Superior temporal gyrus (tissue), 1 donor: ENCODE measurements around the gene DBH.

Experiments
- DNase-seq: peaks from one replicate; pipeline ENCODE4 v3.0.0-alpha.2; 2016; ENCODE audit errors: extremely low spot score

DBH gene

DNA sequence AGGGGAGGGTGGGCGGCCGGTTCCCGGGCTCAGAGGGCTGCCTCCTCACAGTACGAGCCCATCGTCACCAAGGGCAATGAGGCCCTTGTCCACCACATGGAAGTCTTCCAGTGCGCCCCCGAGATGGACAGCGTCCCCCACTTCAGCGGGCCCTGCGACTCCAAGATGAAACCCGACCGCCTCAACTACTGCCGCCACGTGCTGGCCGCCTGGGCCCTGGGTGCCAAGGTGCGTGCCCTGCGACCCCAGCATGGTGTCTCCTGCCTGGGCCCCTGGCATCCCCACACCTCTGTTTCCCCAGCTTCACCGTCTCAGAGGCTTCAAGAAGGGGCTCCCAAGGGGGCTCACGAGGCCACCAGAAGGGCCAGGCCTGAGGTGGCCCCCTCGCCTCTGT is 7.2 kb downstream of the DBH start:
- no peak for DNase-seq

DNA sequence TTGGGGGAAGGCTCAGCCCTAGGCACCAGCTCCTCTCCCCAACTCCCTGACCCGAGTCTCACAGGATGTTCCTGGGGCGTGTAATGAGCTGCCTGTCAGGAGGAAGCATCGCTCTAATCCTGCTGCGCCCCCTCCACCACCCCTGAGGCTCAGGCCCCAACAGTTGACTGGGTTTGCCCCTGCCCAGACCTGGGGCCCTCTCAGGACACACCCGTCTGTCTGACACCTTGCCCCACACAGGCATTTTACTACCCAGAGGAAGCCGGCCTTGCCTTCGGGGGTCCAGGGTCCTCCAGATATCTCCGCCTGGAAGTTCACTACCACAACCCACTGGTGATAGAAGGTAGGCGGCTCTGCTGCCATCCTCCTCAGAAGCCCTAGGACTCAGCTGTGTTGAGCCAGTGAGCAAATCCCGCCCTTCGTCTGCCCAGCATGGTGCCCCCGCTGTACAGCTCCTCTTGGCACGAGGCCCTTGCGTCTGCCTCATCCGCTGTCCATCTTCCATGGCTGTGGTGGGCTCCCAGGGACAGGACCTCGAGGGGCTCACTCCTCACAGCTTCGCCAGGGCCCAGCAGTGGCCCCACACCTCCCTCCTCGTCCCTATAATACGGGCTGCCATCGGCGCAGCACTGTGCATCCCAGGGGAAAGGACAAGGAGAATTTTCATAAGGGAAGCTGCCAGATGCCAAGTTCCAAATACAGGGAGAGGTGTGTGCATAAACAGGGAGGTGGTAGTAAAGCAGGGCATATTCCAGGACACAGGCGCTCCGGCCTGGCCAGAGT is 8.0 kb downstream of the DBH start:
- DNase-seq: no peak

DNA sequence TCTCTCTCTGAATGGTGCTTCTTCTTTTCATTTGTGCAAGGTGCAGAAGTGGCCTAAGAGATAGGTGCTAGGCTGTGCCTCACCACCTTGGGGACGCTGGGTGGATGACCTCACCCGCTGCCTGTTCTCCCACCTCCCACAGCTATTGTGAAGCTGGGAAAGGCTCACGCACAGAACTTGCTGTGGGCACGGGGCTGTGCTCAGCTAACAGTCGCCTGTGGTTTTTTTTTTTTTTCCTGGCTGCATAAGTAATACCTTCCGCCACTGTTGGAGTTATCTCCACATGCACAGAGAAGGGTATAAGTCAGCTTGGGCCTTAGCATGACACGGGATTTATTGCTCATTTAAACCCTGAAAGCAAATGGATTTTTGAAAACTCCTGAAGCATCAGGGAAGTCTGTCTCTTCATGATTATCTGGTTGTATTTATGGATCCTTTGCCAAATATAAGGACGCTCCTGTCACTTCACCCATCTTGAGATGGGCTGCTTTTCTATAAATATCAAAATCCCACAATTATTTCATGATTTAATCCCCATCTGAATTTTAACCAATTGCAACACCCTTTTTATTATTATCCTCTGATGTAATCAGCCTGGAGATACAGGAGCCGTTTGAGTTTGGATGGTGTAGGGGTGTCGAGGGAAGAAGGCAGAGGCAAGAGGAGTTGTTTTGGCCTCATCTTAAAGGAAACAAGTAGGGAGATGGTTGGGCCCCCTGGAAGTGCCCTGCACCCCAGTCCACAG is 9.0 kb downstream of the DBH start:
- peak; percentile 13 for DNase-seq

DNA sequence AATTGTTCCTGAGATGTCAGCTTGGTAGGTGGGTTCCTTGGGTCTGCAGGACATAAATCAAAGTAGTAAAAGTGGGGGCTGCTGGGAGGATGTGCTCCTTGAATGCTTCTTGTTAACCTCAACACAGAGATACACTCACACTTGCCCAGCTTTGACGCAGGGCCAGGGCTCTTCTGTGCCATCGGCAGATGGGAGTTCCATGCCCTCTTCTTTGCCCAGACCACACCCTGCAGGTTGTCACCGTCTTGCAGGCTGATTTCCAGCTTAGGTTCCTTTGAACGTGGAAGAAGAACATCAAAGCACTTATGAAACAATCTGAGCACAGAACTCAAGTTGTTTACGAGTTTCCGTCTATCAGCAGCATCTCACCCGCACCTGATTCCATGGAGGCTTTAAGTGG is 11.0 kb downstream of the DBH start:
- DNase-seq: no peak

DNA sequence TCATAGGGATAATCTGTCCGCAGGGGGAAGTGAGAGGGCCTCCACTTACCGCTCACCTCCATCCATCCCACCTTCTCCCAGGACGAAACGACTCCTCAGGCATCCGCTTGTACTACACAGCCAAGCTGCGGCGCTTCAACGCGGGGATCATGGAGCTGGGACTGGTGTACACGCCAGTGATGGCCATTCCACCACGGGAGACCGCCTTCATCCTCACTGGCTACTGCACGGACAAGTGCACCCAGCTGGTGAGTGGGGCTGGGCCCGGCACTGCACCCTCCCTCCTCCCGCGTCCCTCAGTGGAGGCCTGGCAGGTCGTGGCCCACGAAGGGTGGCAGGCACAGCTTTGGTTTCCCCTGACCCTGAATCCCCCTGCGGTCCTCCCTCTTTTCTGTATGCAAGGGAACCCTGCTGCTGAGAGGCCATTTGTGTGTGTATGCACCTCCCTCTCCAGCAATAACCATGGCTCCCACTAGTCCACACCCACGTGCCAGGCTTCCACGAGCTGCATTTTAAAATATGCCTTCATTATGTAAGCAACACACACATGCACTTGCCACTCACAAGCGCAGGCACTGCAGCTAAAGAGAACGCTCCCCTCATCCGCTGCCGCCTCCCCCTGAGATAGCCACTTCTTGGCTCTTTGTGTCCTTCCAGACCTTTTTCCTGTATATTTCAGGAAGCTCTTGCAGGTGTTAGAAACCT is 11.8 kb downstream of the DBH start:
- peak; percentile 21 for DNase-seq

DNA sequence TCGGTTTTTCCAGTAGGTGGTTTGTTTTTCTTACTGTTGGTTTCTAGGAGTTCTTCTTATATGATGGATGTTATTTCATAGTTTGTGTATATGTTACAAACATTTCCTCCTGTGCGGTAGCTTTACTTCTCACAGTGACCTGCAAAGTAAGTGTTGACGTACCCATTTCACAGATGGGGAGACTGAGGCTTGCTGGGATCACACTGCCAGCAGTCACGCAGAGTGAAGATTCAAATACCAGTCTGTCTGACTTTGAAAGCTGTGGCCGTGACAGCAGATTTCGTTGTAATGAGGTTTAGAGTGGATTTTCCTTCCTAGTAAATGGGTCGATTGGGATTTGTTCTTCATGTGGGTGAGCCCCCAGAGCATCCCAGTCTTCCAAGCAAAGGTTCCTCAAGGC is 13.0 kb downstream of the DBH start:
- DNase-seq: no peak

DNA sequence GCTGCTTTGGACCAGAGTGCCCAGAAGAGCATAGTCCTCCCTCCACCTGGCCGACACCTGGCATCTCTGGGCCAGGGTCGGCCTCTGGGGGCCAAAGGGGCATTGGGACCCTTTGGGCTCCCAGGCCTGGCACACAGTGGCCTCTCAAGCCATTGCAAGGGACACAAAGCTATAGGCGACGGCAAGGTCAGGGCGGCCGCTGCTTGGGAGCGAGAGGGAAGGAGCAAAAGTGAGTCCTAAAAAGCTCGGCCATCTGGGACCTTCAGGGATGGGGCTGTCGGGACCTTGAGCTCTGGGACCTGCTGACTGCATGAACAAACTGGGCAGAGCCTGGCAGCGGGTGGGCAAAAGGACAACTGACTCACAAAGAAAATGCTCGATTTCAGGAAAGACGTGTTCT is 13.9 kb downstream of the DBH start:
- no peak for DNase-seq

DNA sequence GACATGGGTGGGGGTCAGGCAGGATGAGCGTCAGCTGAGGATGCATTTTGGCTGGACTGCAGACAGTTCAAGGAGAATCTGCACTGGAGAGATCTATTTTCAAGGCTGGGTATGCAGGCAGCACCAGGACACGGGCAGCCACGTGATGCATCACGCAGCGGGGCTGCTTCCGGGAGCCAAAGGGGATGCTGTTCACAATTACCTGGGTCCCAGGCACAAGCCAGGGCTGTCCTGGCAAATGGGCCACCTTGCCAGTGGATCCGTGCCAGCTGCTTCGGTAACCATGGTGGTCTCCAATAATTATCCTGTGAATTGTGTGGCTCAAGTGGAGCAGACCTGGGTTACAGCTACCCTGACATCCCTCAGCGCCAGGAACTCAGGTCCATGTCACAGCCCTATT is 17.5 kb downstream of the DBH start:
- DNase-seq: no peak

DNA sequence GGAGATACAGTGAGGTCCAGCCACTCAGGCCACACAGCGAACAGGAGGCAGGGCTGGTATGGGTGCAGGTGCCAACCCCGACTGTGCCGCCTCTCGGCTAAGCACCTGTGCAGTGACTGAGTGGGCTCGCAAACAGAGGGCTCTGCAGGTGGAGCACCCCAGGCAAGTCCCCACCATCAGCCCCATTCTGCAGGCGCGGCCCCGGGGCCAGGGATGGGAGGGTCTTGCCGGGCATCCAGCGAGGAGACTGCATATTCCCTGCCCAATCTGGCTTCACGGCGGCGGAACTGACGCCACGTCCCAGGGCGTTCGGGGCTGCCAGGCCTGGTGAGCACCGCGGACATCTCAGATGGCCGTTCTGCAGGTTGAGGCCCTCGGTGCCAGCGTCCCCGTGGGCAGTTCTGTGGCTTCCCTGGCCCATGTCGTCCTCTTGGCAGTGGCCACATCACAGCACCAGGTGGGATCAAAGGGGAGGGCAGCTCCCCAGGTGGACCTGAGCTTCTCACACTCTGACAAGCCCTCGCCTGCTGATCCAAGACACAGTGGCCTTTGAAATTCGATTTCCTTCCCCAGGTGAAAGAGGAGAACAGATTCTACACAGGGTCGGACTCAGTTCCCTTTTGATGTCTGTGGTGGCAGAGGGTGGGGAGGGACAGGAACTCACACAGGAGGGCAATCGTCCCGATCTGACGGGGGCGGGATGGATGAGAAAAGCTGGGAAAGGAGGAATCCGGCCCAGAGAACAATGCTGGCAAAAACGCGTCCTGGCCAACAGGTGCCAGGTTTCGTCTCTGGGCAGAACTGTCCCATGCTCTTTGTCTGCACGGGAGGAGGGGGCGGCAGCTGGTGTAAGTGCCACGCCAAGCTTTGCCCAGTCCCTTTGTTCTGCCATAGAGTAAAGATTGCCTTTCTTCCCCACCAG is 18.8 kb downstream of the DBH start:
- DNase-seq: no peak

DNA sequence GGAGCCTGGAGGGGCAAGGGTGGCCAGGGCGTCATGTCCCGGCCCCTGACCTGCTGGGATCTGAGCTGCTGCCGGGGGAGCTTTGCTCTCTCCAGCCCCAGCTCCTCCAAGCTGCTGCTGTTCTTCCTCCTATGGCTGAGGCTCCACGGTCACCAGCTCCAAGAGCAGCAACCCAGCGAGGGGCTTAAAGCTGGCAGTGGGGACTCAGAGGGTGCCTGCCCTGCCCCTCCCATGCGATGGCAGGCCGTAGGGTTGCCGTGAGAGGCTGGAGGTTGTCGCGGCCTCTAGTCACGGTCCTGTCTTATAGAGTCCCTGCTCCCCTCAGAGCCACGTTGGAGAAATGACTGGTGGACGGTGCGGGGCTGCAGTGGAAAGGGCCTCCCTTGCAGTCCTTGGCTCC is 19.5 kb downstream of the DBH start:
- DNase-seq: no peak

DNA sequence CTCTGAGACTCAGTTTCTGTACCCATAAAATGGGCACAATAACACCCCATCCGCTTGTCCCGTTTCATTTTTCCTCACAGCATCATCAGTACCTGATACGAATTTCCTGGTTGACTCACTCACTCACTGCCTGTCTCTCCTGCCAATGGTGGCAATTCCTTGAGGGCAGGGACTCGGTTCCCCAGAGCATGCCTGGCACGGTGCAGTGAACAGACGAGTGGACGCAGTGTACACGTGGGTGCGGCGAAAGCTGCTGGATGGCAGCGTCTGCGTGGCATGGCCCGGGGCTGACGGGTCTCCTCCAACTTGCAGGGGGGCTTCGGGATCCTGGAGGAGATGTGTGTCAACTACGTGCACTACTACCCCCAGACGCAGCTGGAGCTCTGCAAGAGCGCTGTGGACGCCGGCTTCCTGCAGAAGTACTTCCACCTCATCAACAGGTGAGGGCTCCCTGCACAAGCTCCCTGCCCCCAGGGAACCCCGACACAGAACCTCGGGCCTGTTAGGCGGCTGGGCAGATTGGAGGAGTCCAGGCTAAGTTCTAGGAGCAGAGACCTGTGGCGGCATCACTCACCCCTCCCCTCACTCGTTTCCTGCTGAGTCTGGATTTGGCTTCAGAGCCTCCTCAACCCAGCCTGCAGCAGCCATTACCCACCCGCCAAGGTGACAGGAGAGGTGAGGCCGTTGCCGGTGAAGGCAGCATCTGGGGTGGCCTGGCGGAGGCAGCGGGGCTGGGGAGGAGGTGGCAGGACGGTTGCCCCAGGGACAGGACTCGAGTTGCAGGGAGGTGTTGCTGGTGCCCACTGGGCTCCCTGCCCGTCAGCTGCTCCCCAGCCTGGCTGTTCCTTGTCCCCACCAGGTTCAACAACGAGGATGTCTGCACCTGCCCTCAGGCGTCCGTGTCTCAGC is 20.3 kb downstream of the DBH start:
- DNase-seq: no peak

DNA sequence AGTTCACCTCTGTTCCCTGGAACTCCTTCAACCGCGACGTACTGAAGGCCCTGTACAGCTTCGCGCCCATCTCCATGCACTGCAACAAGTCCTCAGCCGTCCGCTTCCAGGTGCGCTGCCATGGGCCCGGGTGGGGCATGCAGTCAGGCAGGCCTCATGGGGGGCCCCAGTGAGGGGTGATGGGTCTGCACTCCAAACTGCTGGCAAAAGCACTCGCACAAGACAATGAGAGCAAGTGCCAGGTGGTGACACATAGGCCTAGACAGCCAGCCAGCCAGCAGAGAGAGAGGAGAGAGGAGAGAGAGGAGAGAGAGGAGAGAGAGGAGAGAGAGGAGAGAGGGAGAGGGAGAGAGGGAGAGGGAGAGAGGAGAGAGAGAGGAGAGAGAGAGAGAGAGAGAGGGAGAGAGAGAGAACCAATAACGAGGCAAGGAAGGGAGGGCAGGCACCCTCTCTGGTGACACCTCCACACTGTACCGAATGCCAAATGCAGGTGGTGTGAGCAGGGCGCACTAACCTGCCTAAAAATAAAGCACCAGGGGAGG is 21.0 kb downstream of the DBH start:
- DNase-seq: no peak

DNA sequence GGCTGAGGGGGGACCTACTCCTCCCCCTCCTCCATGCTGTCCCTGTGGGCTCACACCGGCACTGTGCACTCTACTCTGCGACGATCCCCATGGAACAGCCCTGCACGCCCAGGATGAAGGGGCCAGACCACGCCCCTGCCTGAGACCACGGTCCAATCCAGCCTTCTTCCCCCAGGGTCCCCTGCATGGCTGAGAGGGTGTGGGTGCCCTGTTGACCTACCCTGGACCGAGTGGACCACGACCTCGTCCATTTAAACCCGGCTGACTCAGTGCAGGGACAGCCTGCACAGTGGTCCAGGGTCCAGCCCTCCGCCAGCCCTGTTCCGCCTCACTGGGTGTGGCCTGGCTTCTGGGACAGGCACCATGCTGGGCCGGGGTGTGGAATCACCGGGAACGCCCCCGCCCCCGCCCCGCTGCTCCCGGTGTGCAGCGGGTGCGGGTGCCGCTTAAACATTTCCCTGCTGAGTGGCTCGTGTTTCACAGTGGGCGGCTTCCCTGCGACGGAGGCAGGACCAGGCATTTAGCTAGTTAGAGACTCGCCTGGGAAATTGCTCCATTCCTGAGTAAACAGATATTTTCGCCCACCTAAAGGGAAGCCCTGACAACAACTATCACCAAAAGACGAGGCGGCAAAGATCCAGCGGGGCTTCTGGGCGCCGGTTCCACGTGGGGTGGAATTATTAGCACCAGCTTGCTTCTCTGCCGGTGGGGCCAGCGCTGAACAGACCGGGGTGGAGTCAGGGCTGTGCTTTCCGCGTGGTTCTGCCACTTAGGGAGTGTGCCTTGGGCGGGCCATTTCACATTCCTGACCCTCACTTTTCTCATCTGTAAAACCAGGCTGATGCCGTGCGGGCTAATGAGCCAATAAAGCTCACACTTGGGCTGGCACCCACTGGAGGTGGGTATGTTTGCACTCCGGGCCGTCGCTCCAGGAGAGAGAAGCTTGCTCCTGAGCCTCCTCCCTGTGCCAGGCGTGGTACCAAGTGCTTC is 22.6 kb downstream of the DBH start:
- peak; percentile 21 for DNase-seq

DNA sequence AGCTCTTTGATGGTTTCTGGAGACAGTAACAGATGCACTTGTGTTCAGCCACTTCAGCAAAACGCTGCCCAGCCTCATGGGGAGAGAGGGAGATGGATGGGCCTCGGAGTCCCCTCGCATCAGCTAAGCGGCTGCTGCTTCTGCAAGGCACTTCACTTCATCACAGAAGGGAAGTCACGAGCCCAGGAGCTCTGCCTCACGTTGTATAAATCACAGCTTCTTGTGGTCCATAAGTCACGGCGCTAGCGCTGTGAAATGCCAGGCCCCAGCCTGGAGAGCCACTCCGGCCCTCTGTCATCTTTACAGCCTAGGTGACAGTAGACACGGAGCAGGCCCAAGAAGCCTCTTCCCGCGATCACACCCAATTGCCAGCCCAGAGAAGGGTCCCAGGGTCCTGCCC is 23.4 kb downstream of the DBH start:
- DNase-seq: no peak

DNA sequence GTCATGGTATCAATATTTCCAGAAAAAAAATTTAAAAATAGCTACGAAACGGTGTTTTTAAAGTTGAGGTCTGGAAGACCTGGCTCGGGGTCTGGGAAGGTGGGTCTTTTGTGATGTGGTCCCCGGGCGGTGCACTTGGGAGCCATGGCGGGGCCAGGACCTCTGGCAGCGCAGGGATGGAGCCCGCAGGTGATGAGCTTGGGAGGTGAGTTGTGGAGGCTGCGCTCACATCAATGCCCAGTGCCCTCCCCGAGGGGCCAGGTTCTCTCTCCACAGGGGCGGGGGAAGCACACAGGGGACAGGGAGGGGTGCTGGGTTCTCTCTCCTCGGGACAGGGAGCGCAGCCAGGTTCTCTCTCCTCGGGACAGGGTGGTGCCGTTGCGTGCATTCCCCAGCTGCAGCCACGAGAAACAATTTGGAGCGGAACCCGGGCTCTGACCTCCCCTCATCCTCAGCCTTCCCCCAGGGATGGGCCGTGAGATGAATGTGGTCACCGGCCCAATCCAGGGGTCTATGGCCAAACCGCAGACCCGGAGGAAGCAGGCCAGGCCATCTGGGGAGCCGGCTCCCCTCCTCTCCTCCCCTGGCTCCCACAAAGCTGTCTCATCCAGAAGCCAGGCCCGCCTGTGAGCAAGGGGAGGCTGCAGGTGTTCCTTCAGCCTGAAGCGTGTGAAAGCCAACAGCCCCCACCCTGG is 25.8 kb downstream of the DBH start:
- DNase-seq: no peak

DNA sequence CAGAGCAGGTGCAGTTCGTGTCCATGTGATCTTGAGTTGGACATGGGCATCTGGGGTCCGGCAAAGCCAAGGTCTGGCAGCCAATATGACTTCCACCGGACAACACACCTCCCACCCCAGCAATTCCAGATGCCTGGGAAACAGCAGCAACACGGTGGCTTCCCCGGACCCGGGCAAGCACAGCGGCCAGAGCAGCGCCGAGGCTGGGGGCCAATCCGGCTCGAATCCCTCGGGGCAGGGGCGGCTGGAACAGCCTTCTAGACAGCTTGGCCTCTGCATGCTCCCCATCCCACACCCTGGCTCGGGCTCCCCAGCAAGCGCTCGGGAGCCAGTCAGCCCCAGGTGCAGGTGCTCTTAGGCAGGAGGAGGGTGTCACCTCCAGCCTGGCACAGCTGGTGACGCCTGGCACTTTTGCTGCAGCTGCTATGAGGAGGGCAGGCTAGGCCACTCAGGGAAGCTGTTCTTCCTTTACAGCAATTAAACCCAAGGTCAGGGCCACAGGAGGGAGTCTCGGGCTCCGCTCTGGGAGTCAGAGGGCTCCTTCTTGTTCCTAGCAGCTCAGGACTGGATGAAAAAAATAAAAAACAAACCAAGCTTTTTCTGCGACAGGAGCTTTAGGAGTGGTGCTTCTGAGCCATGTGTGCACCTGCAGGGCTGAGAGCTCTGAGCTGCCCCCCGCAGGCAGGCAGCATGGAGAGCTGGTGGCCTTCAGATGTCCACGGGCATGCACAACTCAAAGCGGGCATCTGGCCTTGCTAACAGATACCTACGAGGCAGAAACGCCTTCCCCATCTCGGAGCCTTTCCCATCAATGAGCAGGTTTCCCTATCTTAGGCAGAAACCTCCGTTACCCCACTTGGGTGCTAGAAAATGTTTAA is 28.2 kb downstream of the DBH start:
- no peak for DNase-seq

DNA sequence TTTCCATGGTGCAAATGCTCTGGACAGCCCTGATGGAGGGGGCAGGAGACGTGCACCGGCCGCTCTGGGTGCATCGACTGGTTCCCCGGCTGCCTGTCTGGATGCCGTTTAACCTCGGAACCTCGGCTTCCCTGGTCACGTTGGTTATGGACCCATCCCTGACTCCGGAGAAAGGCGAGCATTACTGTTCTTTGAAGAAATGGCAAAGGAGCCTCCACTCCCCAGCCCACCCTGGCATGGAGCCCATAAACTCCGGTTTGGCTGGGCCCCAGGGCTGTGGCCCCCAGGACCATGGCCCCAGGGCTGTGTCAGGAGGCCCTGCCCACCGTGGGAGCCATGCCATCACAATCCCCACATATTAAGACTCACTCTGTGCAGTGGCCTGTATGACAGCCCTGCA is 28.9 kb downstream of the DBH start:
- DNase-seq: no peak

DNA sequence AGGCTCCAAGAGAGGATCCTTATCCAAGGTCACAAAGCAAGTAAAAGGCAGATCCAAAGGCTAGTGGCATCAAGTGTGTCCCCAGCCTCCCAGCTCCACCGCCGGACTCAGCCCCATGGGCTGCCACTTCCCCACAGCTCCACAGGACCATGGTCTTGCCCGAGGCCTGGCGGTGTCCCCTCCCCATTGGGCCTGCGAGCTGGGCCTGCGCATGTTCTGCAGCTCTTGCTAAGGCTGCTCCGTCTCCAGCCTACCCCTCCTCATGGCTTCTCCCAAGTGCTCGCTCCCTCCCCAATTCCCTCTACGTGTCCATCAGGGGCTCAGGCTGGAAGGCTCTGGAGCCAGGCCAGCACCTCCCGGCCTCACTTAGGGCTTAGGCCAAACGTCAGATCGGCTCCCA is 29.4 kb downstream of the DBH start:
- DNase-seq: no peak
